PC-3 (cell line): ENCODE results near the gene KRT7.

Experiments used
- CTCF ChIP-seq: fragments of 300-600 bp; sonication (generic); conservative IDR thresholded peaks from 2 replicates; pipeline ENCODE4 v1.5.1; 2017; ENCODE audit warnings: antibody characterized with exemption, low read depth, mild to moderate bottlenecking, low read length
- EZH2phosphoT487 ChIP-seq: fragments of 300-600 bp; sonication (generic); IDR thresholded peaks from 2 replicates; pipeline ENCODE4 v1.6.1; 2018; ENCODE audit warnings: mild to moderate bottlenecking, antibody characterized with exemption, low read length, borderline replicate concordance

- TF ChIP-seq CTCF (no peak), EZH2phosphoT487 (no peak)
These were observed 28.7 kb upstream of the KRT7 start for GRCh38 chr12:52204095-52204930.
